HL-60 (cell line): ENCODE data around the gene ZMIZ1.

ENCODE experiments used
- DNase-seq, 2 experiments: peaks; one replicate each; pipeline ENCODE4 v3.0.0-alpha.2; 2010 to 2020; ENCODE audit warnings: low read depth in 1 of 2, low spot score in 1 of 2
- H3K27ac ChIP-seq: fragments of 250-450 bp; sonication (Bioruptor Pico); replicated peaks from 2 replicates; pipeline ENCODE4 v1.5.1; 2020; ENCODE audit warnings: mild to moderate bottlenecking, moderate library complexity
- H3K27me3 ChIP-seq: fragments of 250-450 bp; sonication (Bioruptor Pico); 2 replicates; pipeline ENCODE4 v1.5.1; 2021; ENCODE audit warnings: mild to moderate bottlenecking, moderate library complexity; ENCODE audit not compliant: insufficient read depth, poor library complexity, severe bottlenecking
- H3K4me3 ChIP-seq: replicated peaks from 2 replicates; pipeline ENCODE4 v1.5.1; 2011; ENCODE audit warnings: mild to moderate bottlenecking, control low read depth, low read length; ENCODE audit not compliant: insufficient read depth
- CTCF ChIP-seq: IDR thresholded peaks from one replicate; pipeline ENCODE4 v1.5.1; 2011; ENCODE audit warnings: low read length, control low read depth, inconsistent platforms; ENCODE audit not compliant: insufficient read depth
- GABPA ChIP-seq: IDR thresholded peaks from 2 replicates; pipeline ENCODE4 v1.6.1; 2012; ENCODE audit warnings: low read depth
- POLR2AphosphoS5 ChIP-seq: IDR thresholded peaks from 2 replicates; pipeline ENCODE4 v1.6.1; 2012; ENCODE audit warnings: low read depth
- REST ChIP-seq: IDR thresholded peaks from 2 replicates; pipeline ENCODE4 v1.6.1; 2012; ENCODE audit warnings: low read depth; ENCODE audit not compliant: insufficient replicate concordance
- SPI1 ChIP-seq: IDR thresholded peaks from 2 replicates; pipeline ENCODE4 v1.6.1; 2012; ENCODE audit warnings: low read depth, mild to moderate bottlenecking, borderline replicate concordance

The ZMIZ1 gene

GRCh38 chr10:79152423-79152817 lies 83.7 kb downstream of the ZMIZ1 start:
- no peak for TF ChIP-seq REST
- TF ChIP-seq POLR2AphosphoS5 = no peak
- TF ChIP-seq CTCF = no peak
- no peak for TF ChIP-seq SPI1
- no peak for TF ChIP-seq GABPA
- no peak overlapping the region for H3K27ac ChIP-seq
- DNase-seq = no peak
- no peaks in the 10 kb centered on the region for H3K27me3 ChIP-seq
- no peak overlapping the region for H3K4me3 ChIP-seq

GRCh38 chr10:79153745-79154144 lies 85.0 kb downstream of the ZMIZ1 start:
- Histone ChIP-seq H3K27me3 (no peaks in the 10 kb centered on the region), H3K27ac (no peak overlapping the region), H3K4me3 (no peak overlapping the region)
- TF ChIP-seq CTCF (no peak), POLR2AphosphoS5 (no peak), REST (no peak), SPI1 (no peak)
- no peak for DNase-seq

GRCh38 chr10:79155301-79156081 lies 86.7 kb downstream of the ZMIZ1 start:
- DNase-seq = peak in 1 of 2 experiments; percentile 13
- peak; percentile 15 for TF ChIP-seq REST
- no peak for TF ChIP-seq CTCF
- no peak overlapping the region for H3K27ac ChIP-seq
- H3K27me3 ChIP-seq = no peaks in the 10 kb centered on the region
- H3K4me3 ChIP-seq = no peak overlapping the region
